Left cardiac atrium (tissue), 4 donors: ENCODE results near the gene URGCP. TPM values are rescaled to one million over a fixed set of nuclear protein-coding genes. Genes with fewer than 3 reads are reported as not detected.

ENCODE experiments used
- ATAC-seq, 2 donors: fragments of 200-7000 bp; cut with Tn5 transposase; one replicate each; pipeline ENCODE4 v1.9.1; 2020; ENCODE audit warnings: mild to moderate bottlenecking in 2 of 2, moderate library complexity in 2 of 2
- DNase-seq: peaks from one replicate; pipeline ENCODE4 v3.0.0-alpha.2; 2020
- intact Hi-C, 2 donors: fragments of 100-400 bp; cut with DNase I; formaldehyde crosslinking; loops; one replicate each; pipeline versions ENCODE4 v1.14.1 to v1.15.1; 2022 to 2023
- total RNA-seq, 2 donors: library from RNA; stranded (reverse); fragmentation: NEBNext Ultra II Directional; extraction: Animal tissue kit (Norgen Biotek cat#: 25700); gene quantifications; one replicate each; pipeline ENCODE4 v1.2.1, GENCODE V29; 2021
- donor health status: DM: no; HTN: yes; CAD: no.
- donor health status: DM: no; HTN: yes; CAD: no; lungs with severe emphysema.
- donor health status: DM: yes; HTN: yes; CAD: no.
- donor health status: Dilated cardiomyopathy.

URGCP gene
- total RNA-seq, 2 donors from 2014 or later: 27.8 to 37.4 TPM

- no peak for DNase-seq
- ATAC-seq: no peak
- intact Hi-C loops: no loop called here
Observed at GRCh38 chr7:43879477-43879876, 26.9 kb downstream of the URGCP start.

- peak; percentile 11 to 34 for ATAC-seq
- intact Hi-C loops: no loop called here
- no peak for DNase-seq
Observed at GRCh38 chr7:43878867-43879266, 27.5 kb downstream of the URGCP start.

- ATAC-seq: peak; percentile 23 to 69
- intact Hi-C loops: no loop called here
Observed at GRCh38 chr7:43877968-43878864, 28.2 kb downstream of the URGCP start.

DNA sequence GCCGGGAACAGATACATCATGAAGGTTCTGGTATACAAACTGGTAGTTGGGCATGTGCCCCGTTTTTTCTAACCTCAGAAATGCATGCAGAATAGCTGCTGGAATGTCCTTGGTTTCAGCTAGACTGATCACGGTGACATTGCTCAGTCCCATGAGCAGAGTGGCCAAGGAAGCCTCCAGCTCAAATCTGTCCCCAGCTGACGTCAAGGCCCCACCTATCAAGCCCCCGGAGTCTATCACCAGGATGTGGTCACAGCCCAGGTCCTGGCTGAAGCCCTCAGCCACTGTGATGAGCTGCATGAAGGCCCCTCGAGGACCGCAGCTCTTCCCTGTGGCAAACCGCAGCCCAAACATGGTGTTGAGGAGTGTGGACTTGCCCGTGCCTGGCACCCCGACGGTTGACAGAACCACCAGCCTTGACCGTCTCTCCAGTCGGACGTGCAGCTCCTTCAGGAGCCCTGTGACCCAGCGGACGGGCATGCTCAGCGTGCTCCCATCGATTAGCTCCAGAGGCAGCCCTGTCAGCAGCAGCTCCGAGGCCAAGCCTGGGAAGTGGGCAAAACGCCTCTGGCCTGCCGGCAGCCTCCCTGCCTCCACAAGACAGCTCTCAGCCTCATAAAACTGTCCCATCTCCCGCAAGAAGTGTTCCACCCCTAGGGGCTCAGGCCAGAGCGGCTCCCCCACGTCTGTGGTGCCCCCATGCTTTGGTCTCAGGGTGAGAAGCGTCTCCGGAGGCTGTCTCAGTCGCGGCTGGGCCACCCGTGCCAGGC is 29.2 kb downstream of the URGCP start:
- intact Hi-C loops: no loop called here
- ATAC-seq: no peak
- DNase-seq: no peak

More at GRCh38 chr7:43877968-43878864, 28.2 kb downstream of the URGCP start:
- DNase-seq: no peak

- ATAC-seq: no peak
- intact Hi-C loops: no loop called here
- DNase-seq: no peak
Observed at GRCh38 chr7:43876241-43876640, 30.2 kb downstream of the URGCP start.

DNA sequence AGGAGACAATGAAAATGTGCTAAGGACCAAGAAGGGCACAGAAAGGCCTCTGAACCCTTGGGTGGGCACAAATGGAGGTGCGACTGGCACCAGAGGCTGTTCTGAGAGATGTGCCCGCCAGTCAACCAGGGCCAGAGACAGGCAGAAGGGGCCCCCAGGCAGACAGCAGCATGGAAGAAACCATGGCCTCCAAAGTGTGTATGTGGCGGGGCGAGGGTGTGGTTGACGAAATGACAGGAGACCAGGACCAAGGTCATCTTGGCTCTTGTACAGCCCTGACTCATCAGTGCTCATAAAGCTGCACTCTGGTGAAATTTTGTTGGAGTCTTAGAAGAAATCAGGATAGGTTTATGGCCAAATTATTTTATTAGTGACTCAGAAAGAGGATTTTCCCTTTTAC is 33.1 kb downstream of the URGCP start:
- peak in 1 of 2 donors; percentile 56 for ATAC-seq
- DNase-seq: peak; percentile 74
- intact Hi-C loops: no loop called here

DNA sequence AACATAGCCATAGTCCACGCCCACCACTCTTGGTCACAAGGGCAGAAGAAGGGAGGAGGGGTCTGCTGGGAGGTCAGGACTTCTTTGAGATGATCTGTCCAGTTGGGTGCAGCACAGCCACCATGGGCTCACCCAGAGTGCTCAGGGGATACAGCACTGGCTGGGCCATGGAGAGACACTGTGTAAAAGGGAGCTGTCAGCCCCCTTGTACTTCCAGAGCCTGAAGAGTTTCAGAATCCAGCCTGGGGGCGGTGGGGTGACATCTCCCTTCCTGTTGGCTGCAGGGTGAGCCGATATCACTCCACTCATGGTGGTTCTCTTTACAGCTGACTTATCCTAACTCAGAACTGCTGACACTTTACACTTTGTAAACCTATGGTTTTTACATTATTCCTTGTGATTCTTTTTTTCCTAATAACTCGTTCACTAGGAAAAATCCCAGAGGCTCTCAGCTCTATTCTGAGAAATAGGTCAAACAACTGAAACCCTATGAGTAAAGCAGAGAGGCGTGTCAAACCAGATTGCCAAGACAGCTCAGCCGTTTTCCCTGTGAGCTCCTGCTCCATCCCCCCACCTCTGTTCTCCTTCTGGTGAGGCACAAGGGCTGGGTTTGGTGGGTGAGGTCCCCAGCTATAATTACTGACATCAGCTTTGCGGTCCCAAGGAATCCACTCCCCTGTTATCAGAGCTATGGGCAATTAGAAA is 33.8 kb downstream of the URGCP start:
- intact Hi-C loops: no loop called here
- DNase-seq (peak; percentile 59), ATAC-seq (peak; percentile 24 to 61)

- no peak for ATAC-seq
- intact Hi-C loops: no loop called here
- no peak for DNase-seq
Observed at GRCh38 chr7:43871064-43871463, 35.3 kb downstream of the URGCP start.

- intact Hi-C loops: no loop called here
- DNase-seq (no peak), ATAC-seq (no peak)
Observed at GRCh38 chr7:43870316-43870715, 36.1 kb downstream of the URGCP start.

DNA sequence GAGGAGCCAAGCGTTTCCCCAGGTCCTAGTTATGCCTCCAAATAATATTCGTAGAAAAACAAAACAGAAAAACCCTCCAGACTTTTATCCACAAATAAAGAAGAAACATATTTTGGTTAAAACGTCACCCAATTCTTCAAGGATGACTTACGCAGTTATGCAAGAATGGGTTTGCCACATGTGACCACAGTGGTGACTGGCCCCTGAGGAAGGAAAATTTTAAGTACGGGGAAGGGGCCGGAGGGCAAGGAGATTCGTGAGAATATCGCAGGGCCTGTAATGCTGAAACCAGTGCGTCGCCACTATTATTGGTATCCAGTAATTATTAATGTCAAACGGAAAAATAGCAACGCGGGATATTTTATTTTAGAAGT is 36.5 kb downstream of the URGCP start:
- peak; percentile 29 to 31 for ATAC-seq
- no peak for DNase-seq
- intact Hi-C loops: no loop called here

GRCh38 chr7:43869006-43869866 is 37.2 kb downstream of the URGCP start, which contains the start of gene MRPS24:
MRPS24 (minus strand) TSS chr7:43869517; CDS start chr7:43869495, 22 bp downstream.
- DNase-seq (peak; percentile 96), ATAC-seq (peak; percentile 96 to 97)
- intact Hi-C loops: no loop called here

DNA sequence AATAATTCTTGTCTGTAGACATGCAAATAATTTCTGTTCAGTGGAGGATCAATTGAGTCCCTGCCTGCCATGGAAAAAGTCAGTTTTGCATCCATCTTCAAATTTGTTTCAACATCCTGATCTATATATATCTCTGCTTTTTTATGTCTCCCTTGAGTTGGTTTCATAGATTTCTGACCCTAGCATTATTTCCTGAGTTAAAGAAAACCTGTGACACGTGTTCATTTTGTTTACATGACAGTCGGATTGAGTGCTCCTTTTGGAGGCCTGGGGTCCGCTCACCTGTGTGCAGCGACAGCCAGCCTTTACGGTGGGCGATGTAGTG is 37.8 kb downstream of the URGCP start:
- intact Hi-C loops: no loop called here
- ATAC-seq (no peak), DNase-seq (no peak)

DNA sequence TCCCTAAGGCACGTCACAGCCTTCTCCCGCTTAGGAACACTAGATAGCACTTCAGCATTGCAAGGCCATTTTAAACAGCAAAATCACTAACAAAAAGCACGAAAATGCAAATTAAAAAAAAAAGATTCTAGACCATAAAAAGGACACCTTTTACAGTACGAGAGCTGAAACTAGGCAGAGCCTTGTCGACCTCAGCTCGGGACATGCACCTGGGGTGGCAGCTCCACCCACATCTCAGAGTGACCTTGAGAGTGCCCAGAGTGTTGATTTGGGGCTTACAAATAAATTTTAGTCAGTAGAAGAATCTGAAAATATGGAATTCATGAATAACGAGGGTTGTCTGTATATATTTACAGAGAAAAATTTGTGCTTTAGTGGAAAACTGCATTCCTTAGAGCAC is 38.2 kb downstream of the URGCP start:
- DNase-seq: no peak
- intact Hi-C loops: no loop called here
- ATAC-seq: no peak

- no peak for DNase-seq
- no peak for ATAC-seq
- intact Hi-C loops: no loop called here
Observed at GRCh38 chr7:43865277-43865676, 41.1 kb downstream of the URGCP start.

DNA sequence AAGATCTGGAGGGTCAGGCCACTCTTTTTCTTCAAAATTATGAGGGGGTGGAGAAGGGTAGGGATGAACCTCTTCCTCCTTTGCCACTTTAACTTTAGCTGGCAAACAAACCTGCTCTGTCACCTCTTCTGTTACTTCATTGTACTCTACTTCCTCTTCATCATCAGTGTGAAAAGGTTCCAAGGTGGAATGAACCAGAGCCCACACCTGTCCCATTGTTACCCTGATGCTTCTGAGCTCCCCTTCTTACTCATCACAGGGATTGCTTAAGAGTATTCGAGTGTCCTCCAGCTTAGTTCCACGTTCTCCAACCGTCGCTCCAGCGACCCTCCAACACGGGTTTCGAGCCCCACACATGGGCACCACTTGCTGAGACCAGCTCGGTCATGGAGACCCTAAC is 42.3 kb downstream of the URGCP start:
- intact Hi-C loops: no loop called here
- DNase-seq (no peak), ATAC-seq (no peak)

DNA sequence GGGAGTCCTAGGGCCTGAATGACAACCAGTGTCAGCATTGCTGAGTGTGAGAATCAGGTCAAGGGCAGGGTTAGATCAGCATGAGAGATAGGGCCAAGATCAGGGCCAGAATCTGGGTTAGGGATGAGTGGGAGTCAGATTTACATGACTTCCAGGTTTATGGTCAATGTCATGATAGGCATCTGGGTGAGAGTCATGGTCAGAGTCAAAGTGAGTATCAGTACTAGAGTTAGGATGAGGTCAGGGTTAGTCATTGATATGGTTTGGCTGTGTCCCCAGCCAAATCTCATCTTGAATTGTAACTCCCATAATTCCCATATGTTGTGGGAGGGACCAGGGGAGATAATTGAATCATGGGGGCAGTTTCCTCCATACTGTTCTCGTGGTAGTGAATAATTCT is 49.4 kb downstream of the URGCP start:
- intact Hi-C loops: no loop called here
- no peak for DNase-seq
- no peak for ATAC-seq

DNA sequence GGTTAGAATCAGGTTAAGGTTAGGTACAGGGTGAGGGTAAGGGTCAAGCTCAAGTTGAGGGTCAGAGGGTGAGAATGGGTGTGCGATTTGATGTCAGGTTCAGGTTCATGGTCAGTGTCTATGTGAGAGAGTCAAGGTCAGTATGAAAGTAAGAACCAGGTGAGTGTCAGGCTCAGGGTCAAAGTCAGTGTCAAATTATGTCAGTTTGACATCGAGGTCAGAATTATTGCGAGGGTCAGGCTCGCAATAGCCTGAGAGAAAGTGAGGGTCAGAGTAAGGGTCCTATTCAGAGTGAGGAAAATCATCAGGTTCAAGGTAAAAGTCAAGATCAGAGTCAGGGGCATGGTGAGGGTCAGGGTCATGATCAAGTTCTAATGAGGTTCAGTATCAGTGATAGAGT is 50.1 kb downstream of the URGCP start:
- no peak for DNase-seq
- ATAC-seq: no peak
- intact Hi-C loops: no loop called here

DNA sequence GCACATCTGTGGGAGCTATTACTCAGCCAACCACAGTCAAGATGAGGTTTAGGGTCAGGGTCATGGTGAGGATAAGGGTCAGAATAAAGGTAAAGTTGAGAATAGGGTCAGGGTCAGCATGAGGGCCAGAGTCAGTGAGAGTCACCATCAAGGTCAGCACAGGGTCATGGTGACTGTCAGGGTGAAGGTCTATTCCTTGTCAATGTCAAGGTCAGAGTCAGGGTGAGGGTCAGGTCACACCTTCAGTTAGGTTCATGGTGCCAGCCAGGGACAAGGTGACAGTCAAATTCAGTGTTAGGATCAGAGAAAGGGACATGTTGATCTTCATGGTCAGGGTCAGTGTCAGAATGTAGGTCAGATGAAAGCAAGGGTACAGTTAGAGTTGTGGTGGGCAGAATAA is 51.2 kb downstream of the URGCP start:
- ATAC-seq (no peak), DNase-seq (no peak)
- intact Hi-C loops: no loop called here

- intact Hi-C loops: no loop called here
- DNase-seq: no peak
- no peak for ATAC-seq
Observed at GRCh38 chr7:43851805-43852204, 54.6 kb downstream of the URGCP start.
